MM.1S (cell line): ENCODE data around the gene DIS3L2.

ENCODE experiments used
- CTCF ChIP-seq: fragments of 300-600 bp; sonication (generic); IDR thresholded peaks from 2 replicates; pipeline ENCODE4 v1.5.1; 2016; ENCODE audit warnings: antibody characterized with exemption, low read length, mixed read lengths
- EZH2 ChIP-seq: fragments of 300-600 bp; sonication (generic); optimal IDR thresholded peaks from 2 replicates; pipeline ENCODE3; 2017; ENCODE audit warnings: low read depth, mild to moderate bottlenecking, antibody characterized with exemption, low read length, mixed read lengths
- EZH2phosphoT487 ChIP-seq: fragments of 300-600 bp; sonication (generic); IDR thresholded peaks from 2 replicates; pipeline ENCODE4 v1.6.1; 2018; ENCODE audit warnings: antibody characterized with exemption, low read length

- TF ChIP-seq CTCF (no peak), EZH2phosphoT487 (no peak), EZH2 (no peak)
Measured at GRCh38 chr2:232341739-232342126, 380.2 kb downstream of the DIS3L2 start.
